DND-41 (cell line): ENCODE measurements around the gene ZKSCAN2.

Experiments
- ATAC-seq: fragments of 200-7000 bp; cut with Tn5 transposase; 3 replicates; pipeline ENCODE4 v1.9.1; 2021; ENCODE audit warnings: low read depth; ENCODE audit not compliant: insufficient read depth
- DNase-seq: peaks from one replicate; pipeline ENCODE4 v3.0.0-alpha.2; 2020
- H2AFZ ChIP-seq: 2 replicates; pipeline ENCODE4 v1.6.0; 2012; ENCODE audit warnings: low read depth, low read length
- H3K27ac ChIP-seq: 2 replicates; pipeline ENCODE4 v1.5.1; 2012; ENCODE audit warnings: low read length, inconsistent platforms
- H3K27me3 ChIP-seq: fragments of 200-600 bp; sonication (generic); 2 replicates; pipeline ENCODE4 v1.6.0; 2012; ENCODE audit warnings: low read length, mild to moderate bottlenecking, inconsistent platforms; ENCODE audit not compliant: insufficient read depth, poor library complexity
- H3K36me3 ChIP-seq: 2 replicates; pipeline ENCODE4 v1.5.1; 2012; ENCODE audit warnings: low read length, inconsistent platforms; ENCODE audit not compliant: insufficient read depth
- H3K4me1 ChIP-seq: 2 replicates; pipeline ENCODE4 v1.5.1; 2012; ENCODE audit warnings: mild to moderate bottlenecking, low read length; ENCODE audit not compliant: insufficient read depth
- H3K4me2 ChIP-seq: 2 replicates; pipeline ENCODE4 v1.6.0; 2012; ENCODE audit warnings: mild to moderate bottlenecking, moderate library complexity, low read length, inconsistent platforms; ENCODE audit not compliant: insufficient read depth
- H3K4me3 ChIP-seq, 2 experiments: fragments of 200-600 bp in 1 of 2; shearing (Covaris generic) in 1 of 2; 2 replicates each; pipeline ENCODE4 v1.5.1; 2012 to 2016; ENCODE audit warnings: inconsistent platforms in 2 of 2, low read length in 2 of 2, mild to moderate bottlenecking in 2 of 2, low read depth in 1 of 2, moderate library complexity in 1 of 2
- H3K79me2 ChIP-seq: 2 replicates; pipeline ENCODE4 v1.6.0; 2012; ENCODE audit warnings: low read length, inconsistent platforms; ENCODE audit not compliant: insufficient read depth
- H3K9ac ChIP-seq: 2 replicates; pipeline ENCODE4 v1.6.0; 2012; ENCODE audit warnings: low read depth, mild to moderate bottlenecking, inconsistent platforms, low read length, moderate library complexity
- H3K9me3 ChIP-seq: 2 replicates; pipeline ENCODE4 v1.5.1; 2012; ENCODE audit warnings: low read length, moderate library complexity, mild to moderate bottlenecking, inconsistent platforms; ENCODE audit not compliant: insufficient read depth, severe bottlenecking
- H4K20me1 ChIP-seq: 2 replicates; pipeline ENCODE4 v1.6.0; 2012; ENCODE audit warnings: low read length; ENCODE audit not compliant: insufficient read depth
- EZH2 ChIP-seq: IDR thresholded peaks from 3 replicates; pipeline ENCODE4 v1.6.1; 2012; ENCODE audit warnings: borderline replicate concordance, low read depth, mild to moderate bottlenecking, moderate library complexity, low read length, inconsistent platforms; ENCODE audit not compliant: severe bottlenecking
- TF ChIP-seq, protein P1 (sequence below): IDR thresholded peaks from 2 replicates; pipeline ENCODE4 v1.5.1; 2012; ENCODE audit warnings: borderline replicate concordance, low read length, moderate library complexity, mild to moderate bottlenecking; ENCODE audit not compliant: poor library complexity, severe bottlenecking; ENCODE audit errors: extremely low read depth

The ZKSCAN2 gene

DNA sequence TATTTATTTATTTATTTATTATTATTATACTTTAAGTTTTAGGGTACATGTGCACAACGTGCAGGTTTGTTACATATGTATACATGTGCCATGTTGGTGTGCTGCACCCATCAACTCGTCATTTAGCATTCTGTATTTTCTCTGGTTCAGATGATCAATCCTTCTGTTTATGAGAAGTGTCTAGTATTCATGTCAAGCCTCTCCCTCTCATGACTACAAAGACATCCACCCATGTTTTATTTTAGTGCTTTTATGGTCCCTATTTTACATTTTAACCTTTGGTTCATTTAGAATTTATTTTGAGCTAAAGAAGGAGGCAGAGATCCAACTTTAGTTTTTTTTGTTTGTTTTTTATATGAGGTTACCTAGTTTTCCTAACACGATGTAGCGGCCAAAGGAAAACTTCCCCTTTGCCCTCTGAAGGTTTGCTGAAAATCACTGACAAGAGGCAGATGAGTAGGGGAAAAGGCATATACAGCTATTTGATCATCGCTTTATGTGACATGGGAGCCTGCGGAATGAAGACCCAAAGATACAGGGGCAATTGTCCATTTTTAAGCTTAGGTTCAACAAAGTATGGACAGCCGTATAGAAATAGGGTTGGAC lies 63.3 kb downstream of the ZKSCAN2 start:
- H3K9ac ChIP-seq: no peak overlapping the region
- no peaks in the 10 kb centered on the region for H3K4me1 ChIP-seq

DNA sequence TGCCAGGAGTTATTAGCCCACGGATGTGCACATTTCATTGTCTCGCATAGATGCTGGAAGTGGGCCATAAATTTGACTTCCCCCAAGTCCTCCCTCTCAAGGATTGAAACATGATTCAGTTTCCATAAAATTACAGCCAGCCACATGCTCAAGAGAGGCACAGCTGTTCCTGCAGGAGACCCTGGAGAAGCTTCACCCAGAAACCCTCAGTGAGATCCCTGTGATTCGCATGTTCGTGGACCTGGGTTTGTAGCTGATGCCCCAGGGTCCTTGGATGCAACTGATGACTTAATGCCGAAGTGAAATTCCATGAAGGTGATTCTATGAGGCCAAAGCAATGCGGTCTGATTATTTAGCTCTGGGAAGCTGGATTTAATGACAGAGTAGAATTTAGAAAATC lies 65.5 kb downstream of the ZKSCAN2 start:
- Histone ChIP-seq H3K4me3 (no peak overlapping the region), H2AFZ (no peak overlapping the region), H3K36me3 (no peaks in the 10 kb centered on the region), H4K20me1 (no peaks in the 10 kb centered on the region), H3K4me1 (no peaks in the 10 kb centered on the region), H3K9me3 (no peaks in the 10 kb centered on the region), H3K9ac (no peak overlapping the region), H3K27me3 (no peaks in the 10 kb centered on the region), H3K27ac (no peak overlapping the region), H3K79me2 (no peaks in the 10 kb centered on the region), H3K4me2 (no peak overlapping the region)
- ATAC-seq (no peak), DNase-seq (no peak)
- TF ChIP-seq EZH2: no peak
- TF ChIP-seq, protein P1, sequence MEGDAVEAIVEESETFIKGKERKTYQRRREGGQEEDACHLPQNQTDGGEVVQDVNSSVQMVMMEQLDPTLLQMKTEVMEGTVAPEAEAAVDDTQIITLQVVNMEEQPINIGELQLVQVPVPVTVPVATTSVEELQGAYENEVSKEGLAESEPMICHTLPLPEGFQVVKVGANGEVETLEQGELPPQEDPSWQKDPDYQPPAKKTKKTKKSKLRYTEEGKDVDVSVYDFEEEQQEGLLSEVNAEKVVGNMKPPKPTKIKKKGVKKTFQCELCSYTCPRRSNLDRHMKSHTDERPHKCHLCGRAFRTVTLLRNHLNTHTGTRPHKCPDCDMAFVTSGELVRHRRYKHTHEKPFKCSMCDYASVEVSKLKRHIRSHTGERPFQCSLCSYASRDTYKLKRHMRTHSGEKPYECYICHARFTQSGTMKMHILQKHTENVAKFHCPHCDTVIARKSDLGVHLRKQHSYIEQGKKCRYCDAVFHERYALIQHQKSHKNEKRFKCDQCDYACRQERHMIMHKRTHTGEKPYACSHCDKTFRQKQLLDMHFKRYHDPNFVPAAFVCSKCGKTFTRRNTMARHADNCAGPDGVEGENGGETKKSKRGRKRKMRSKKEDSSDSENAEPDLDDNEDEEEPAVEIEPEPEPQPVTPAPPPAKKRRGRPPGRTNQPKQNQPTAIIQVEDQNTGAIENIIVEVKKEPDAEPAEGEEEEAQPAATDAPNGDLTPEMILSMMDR: no peak

More for the DNA sequence above, 63.3 kb downstream of the ZKSCAN2 start:
- no peaks in the 10 kb centered on the region for H3K36me3 ChIP-seq
- no peak for ATAC-seq
- no peaks in the 10 kb centered on the region for H3K9me3 ChIP-seq
- no peak for DNase-seq
- H3K27ac ChIP-seq: no peak overlapping the region
- no peaks in the 10 kb centered on the region for H3K79me2 ChIP-seq
- no peak for TF ChIP-seq EZH2
- TF ChIP-seq, protein P1: no peak
- H3K4me3 ChIP-seq: no peak overlapping the region
- no peak overlapping the region for H2AFZ ChIP-seq
- no peaks in the 10 kb centered on the region for H3K27me3 ChIP-seq
- H3K4me2 ChIP-seq: no peak overlapping the region
- H4K20me1 ChIP-seq: no peaks in the 10 kb centered on the region

DNA sequence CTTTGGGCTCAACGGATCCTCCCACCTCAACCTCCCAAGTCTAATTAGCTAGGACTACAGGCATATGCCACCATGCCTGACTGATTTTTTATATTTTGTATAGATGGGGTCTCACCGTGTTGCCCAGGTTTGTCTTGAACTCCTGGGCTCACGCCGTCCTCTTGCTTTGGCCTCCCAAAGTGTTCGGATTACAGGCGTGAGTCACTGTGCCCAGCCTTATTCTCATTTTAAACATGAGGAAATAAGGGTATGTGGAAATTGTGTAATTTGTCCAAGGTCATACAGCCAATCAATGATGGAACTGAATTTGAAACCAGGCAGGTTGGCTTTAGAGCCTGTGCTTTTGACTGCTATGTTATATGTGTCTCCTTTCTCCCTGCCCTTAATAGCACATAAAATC lies 68.3 kb downstream of the ZKSCAN2 start:
- TF ChIP-seq, protein P1: no peak
- no peak for TF ChIP-seq EZH2
- DNase-seq (no peak), ATAC-seq (no peak)
- H3K4me2 ChIP-seq: no peak overlapping the region
- no peaks in the 10 kb centered on the region for H3K79me2 ChIP-seq
- no peaks in the 10 kb centered on the region for H3K36me3 ChIP-seq
- H3K4me1 ChIP-seq: no peaks in the 10 kb centered on the region
- no peak overlapping the region for H2AFZ ChIP-seq
- H3K9me3 ChIP-seq: no peaks in the 10 kb centered on the region
- H3K27ac ChIP-seq: no peak overlapping the region
- no peak overlapping the region for H3K4me3 ChIP-seq
- no peaks in the 10 kb centered on the region for H4K20me1 ChIP-seq
- no peaks in the 10 kb centered on the region for H3K27me3 ChIP-seq
- no peak overlapping the region for H3K9ac ChIP-seq

DNA sequence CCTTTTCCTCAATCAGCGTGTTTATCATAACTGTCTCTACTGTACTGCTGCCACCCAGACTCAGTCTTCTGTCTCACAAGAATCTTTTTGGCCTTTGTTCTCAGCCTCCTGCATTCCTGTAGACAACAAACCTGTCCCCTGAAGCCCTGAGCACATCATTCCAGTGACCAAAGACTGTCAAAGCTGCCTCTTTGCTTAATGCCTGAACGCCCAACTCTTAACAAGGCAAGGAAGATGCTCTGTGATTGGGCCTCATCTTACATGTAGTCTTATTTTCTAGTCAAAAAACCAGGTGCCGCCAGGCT lies 70.2 kb downstream of the ZKSCAN2 start:
- no peak for ATAC-seq
- H3K4me1 ChIP-seq: no peaks in the 10 kb centered on the region
- TF ChIP-seq EZH2: no peak
- TF ChIP-seq, protein P1: no peak

More for the DNA sequence above, 70.2 kb downstream of the ZKSCAN2 start:
- H4K20me1 ChIP-seq: no peaks in the 10 kb centered on the region
- H3K9ac ChIP-seq: no peak overlapping the region
- H3K4me2 ChIP-seq: no peak overlapping the region
- H3K4me3 ChIP-seq: no peak overlapping the region
- no peak overlapping the region for H3K27ac ChIP-seq
- no peaks in the 10 kb centered on the region for H3K36me3 ChIP-seq
- no peaks in the 10 kb centered on the region for H3K9me3 ChIP-seq
- no peaks in the 10 kb centered on the region for H3K27me3 ChIP-seq
- DNase-seq: no peak
- H3K79me2 ChIP-seq: no peaks in the 10 kb centered on the region
- no peak overlapping the region for H2AFZ ChIP-seq
